ENCODE data around the gene GUCY2D.
A peak's percentile ranks its signal among the peaks of the same experiment; 100 is the strongest.

Gene GUCY2D

GRCh38 chr17:7992924-7993323 is 9.5 kb upstream of the GUCY2D start:
- Histone ChIP-seq H3K27ac (ENCODE audit: low read length) (no peak overlapping the region), H3K79me2 (ENCODE audit: low read length) (no peaks in the 10 kb centered on the region), H3K4me1 (ENCODE audit: low read length) (peaks cover 14% of the 10 kb centered on the region), H3K9me3 (ENCODE audit: insufficient read depth, low read length) (no peaks in the 10 kb centered on the region), H3K36me3 (replicated peaks; ENCODE audit: low read depth, low read length) (no peaks in the 10 kb centered on the region), H4K20me1 (ENCODE audit: insufficient read depth, low read length) (no peaks in the 10 kb centered on the region), H3K27me3 (ENCODE audit: low read depth, low read length) (no peaks in the 10 kb centered on the region), H3K4me3 (ENCODE audit: low read length) (no peak overlapping the region), H3K4me2 (ENCODE audit: low read length) (no peak overlapping the region), H2AFZ (ENCODE audit: low read depth, low read length) (no peak overlapping the region), H3K9ac (ENCODE audit: low read length) (no peak overlapping the region)
- TF ChIP-seq EZH2phosphoT487 (IDR thresholded peaks at IDR 0.05; ENCODE audit: low read depth) = no peak
- TF ChIP-seq, protein P1, sequence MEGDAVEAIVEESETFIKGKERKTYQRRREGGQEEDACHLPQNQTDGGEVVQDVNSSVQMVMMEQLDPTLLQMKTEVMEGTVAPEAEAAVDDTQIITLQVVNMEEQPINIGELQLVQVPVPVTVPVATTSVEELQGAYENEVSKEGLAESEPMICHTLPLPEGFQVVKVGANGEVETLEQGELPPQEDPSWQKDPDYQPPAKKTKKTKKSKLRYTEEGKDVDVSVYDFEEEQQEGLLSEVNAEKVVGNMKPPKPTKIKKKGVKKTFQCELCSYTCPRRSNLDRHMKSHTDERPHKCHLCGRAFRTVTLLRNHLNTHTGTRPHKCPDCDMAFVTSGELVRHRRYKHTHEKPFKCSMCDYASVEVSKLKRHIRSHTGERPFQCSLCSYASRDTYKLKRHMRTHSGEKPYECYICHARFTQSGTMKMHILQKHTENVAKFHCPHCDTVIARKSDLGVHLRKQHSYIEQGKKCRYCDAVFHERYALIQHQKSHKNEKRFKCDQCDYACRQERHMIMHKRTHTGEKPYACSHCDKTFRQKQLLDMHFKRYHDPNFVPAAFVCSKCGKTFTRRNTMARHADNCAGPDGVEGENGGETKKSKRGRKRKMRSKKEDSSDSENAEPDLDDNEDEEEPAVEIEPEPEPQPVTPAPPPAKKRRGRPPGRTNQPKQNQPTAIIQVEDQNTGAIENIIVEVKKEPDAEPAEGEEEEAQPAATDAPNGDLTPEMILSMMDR (IDR thresholded peaks at IDR 0.05; ENCODE audit: low read depth, low read length) = no peak

DNA sequence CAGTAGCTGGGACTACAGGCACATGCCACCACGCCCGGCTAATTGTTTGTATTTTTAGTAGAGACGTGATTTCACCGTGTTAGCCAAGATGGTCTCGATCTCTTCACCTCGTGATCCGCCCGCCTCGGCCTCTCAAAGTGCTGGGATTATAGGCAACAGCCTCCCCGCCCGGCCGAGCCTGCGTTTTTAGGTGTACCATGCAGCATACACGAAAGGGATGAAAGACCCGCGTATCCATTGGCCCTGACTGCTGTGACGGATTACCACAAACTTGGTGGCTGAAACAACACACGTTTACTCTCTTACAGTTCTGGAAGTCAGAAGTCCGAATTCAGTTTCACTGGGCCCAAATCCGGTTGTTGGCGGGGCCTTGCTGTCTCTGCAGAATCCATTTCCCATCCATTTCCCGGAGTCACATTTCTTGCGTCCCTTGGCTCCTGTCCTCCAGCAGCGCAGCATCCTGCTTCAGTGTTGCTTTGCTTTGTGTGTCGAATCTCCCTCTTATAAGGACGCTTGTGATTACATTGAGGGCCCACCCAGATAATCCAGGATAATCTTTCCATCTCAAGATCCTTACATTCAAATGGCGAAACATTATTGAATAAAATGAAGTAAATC is 8.3 kb upstream of the GUCY2D start:
- no peak overlapping the region for H3K4me2 ChIP-seq (ENCODE audit: low read length)
- TF ChIP-seq, protein P1 (IDR thresholded peaks at IDR 0.05; ENCODE audit: low read depth, low read length) = no peak
- TF ChIP-seq EZH2phosphoT487 (IDR thresholded peaks at IDR 0.05; ENCODE audit: low read depth) = no peak
- H3K4me1 ChIP-seq (ENCODE audit: low read length) = peaks cover 11% of the 10 kb centered on the region
- H3K27me3 ChIP-seq (ENCODE audit: low read depth, low read length) = no peaks in the 10 kb centered on the region
- H3K4me3 ChIP-seq (ENCODE audit: low read length) = no peak overlapping the region
- H3K9ac ChIP-seq (ENCODE audit: low read length) = no peak overlapping the region
- H3K9me3 ChIP-seq (ENCODE audit: insufficient read depth, low read length) = no peaks in the 10 kb centered on the region
- no peaks in the 10 kb centered on the region for H3K79me2 ChIP-seq (ENCODE audit: low read length)
- no peaks in the 10 kb centered on the region for H3K36me3 ChIP-seq (replicated peaks; ENCODE audit: low read depth, low read length)
- no peak overlapping the region for H2AFZ ChIP-seq (ENCODE audit: low read depth, low read length)
- H3K27ac ChIP-seq (ENCODE audit: low read length) = no peak overlapping the region
- no peaks in the 10 kb centered on the region for H4K20me1 ChIP-seq (ENCODE audit: insufficient read depth, low read length)

GRCh38 chr17:7995724-7996123 is 6.7 kb upstream of the GUCY2D start:
- peaks cover 6% of the 10 kb centered on the region; the same call in 1 of the 2 replicates for H3K4me1 ChIP-seq (ENCODE audit: low read length)
- H4K20me1 ChIP-seq (ENCODE audit: insufficient read depth, low read length) = no peaks in the 10 kb centered on the region
- TF ChIP-seq, protein P1 (IDR thresholded peaks at IDR 0.05; ENCODE audit: low read depth, low read length) = no peak
- no peak for TF ChIP-seq EZH2phosphoT487 (IDR thresholded peaks at IDR 0.05; ENCODE audit: low read depth)
- H3K27ac ChIP-seq (ENCODE audit: low read length) = no peak overlapping the region
- no peak overlapping the region for H3K4me3 ChIP-seq (ENCODE audit: low read length)
- no peaks in the 10 kb centered on the region for H3K9me3 ChIP-seq (ENCODE audit: insufficient read depth, low read length)
- H3K4me2 ChIP-seq (ENCODE audit: low read length) = no peak overlapping the region
- H3K9ac ChIP-seq (ENCODE audit: low read length) = no peak overlapping the region
- H3K36me3 ChIP-seq (replicated peaks; ENCODE audit: low read depth, low read length) = no peaks in the 10 kb centered on the region
- H3K79me2 ChIP-seq (ENCODE audit: low read length) = no peaks in the 10 kb centered on the region
- no peak overlapping the region for H2AFZ ChIP-seq (ENCODE audit: low read depth, low read length)
- no peaks in the 10 kb centered on the region for H3K27me3 ChIP-seq (ENCODE audit: low read depth, low read length)

DNA sequence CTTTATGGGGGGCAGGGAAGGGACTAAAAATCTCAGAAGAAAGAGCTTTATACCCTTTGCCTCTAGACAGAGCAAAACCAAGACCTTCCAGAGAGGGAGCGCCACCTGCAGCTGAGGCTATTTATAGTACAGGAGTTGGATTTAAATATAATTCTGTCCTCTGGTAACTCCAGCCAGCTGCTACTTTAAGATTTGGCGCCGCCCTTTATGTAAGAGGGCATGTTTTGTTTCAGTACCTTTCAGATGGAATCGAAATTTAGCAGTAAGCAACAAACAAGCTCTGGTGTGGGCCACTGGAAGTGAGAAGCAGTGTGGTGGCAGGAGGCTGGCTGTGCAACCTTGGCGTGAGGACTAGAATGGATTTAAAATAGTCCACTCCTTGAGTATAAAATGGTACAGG is 5.2 kb upstream of the GUCY2D start:
- Histone ChIP-seq H3K9ac (ENCODE audit: low read length) (no peak overlapping the region), H3K27ac (ENCODE audit: low read length) (no peak overlapping the region), H3K9me3 (ENCODE audit: insufficient read depth, low read length) (no peaks in the 10 kb centered on the region), H2AFZ (ENCODE audit: low read depth, low read length) (no peak overlapping the region), H3K4me3 (ENCODE audit: low read length) (peak overlapping the region; percentile 5; the same call in 1 of the 2 replicates), H4K20me1 (ENCODE audit: insufficient read depth, low read length) (no peaks in the 10 kb centered on the region), H3K36me3 (replicated peaks; ENCODE audit: low read depth, low read length) (no peaks in the 10 kb centered on the region), H3K27me3 (ENCODE audit: low read depth, low read length) (peaks cover 4% of the 10 kb centered on the region; the same call in 1 of the 2 replicates), H3K4me1 (ENCODE audit: low read length) (peaks cover 10% of the 10 kb centered on the region; the same call in 1 of the 2 replicates), H3K4me2 (ENCODE audit: low read length) (peak overlapping the region; percentile 45), H3K79me2 (ENCODE audit: low read length) (no peaks in the 10 kb centered on the region)
- TF ChIP-seq EZH2phosphoT487 (IDR thresholded peaks at IDR 0.05; ENCODE audit: low read depth) = no peak
- TF ChIP-seq, protein P1 (IDR thresholded peaks at IDR 0.05; ENCODE audit: low read depth, low read length) = peak; percentile 40
